ENCODE data around the gene MCUR1. TPM values are rescaled to one million over a fixed set of nuclear protein-coding genes. Genes with fewer than 3 reads are reported as not detected.
"Not testable (repeated sequence)": the region's sequence is repeated elsewhere in the genome, so short reads cannot be mapped to it uniquely, and the experiment has no call there.

Gene MCUR1
- total and polyA plus RNA-seq, 2 experiments from 2014 or later = 13.6 to 28.3 TPM

DNA sequence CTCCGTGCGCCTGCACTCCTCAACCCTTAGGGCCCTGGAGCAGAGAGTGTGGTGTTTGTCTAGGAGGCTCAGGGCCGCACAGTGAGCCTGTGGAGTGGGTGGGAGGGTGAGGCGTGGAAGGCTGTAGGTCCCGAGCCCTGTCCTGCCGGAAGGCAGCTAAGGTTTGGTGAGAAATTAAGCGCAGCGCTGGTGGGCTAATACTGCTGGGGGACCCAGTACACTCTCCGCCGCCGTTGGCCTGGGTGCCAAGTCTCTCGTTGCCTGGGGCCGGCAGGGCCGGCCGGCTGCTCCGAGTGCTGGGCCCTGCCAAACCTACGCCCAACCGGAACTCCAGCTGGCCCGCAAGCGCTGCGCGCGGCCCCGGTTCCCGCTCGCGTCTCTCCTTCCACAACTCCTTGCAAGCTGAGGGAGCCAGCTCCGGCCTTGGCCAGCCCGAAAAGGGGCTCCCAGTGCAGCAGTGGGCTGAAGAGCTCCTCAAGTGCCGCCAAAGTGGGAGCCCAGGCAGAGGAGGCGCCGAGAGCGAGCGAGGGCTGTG is 40.4 kb upstream of the MCUR1 start:
- peaks cover 21% of the 10 kb centered on the region for H3K27me3 ChIP-seq (replicated peaks; ENCODE audit: insufficient read depth)
- H3K9me2 ChIP-seq (ENCODE audit: insufficient read depth) = no peaks in the 10 kb centered on the region
- no peak overlapping the region for H3K27ac ChIP-seq
- H3K4me1 ChIP-seq (ENCODE audit: insufficient read depth) = no peaks in the 10 kb centered on the region
- no peak overlapping the region for H3K9ac ChIP-seq
- in situ Hi-C loops (cut with MboI) = no loop called here
- H3K4me2 ChIP-seq (ENCODE audit: unreplicated experiment) = no peak overlapping the region
- H3F3A ChIP-seq (ENCODE audit: insufficient read depth) = no peaks in the 10 kb centered on the region
- no peak for DNase-seq
- H3K79me2 ChIP-seq (ENCODE audit: insufficient read depth) = no peaks in the 10 kb centered on the region
- H3K36me3 ChIP-seq (ENCODE audit: low read depth) = no peaks in the 10 kb centered on the region
- no peaks in the 10 kb centered on the region for H3K9me3 ChIP-seq (ENCODE audit: low read depth)
- no peak overlapping the region for H3K4me3 ChIP-seq
- TF ChIP-seq EZH2phosphoT487 (IDR thresholded peaks at IDR 0.05; ENCODE audit: insufficient read depth, low read depth) (no peak), EZH2 (IDR thresholded peaks at IDR 0.05; ENCODE audit: insufficient read depth, poor library complexity, severe bottlenecking) (no peak)
- no peak overlapping the region for H2AFZ ChIP-seq
- 82 to 88% methylated on average over 22 to 33 of the region's 34 CpGs for WGBS, 2 experiments (ENCODE audit: low coverage in 1 of 2, low lambda C conversion rate in 2 of 2, missing lambda C conversion rate in 2 of 2)
- H4K20me1 ChIP-seq (ENCODE audit: insufficient read depth) = no peaks in the 10 kb centered on the region

DNA sequence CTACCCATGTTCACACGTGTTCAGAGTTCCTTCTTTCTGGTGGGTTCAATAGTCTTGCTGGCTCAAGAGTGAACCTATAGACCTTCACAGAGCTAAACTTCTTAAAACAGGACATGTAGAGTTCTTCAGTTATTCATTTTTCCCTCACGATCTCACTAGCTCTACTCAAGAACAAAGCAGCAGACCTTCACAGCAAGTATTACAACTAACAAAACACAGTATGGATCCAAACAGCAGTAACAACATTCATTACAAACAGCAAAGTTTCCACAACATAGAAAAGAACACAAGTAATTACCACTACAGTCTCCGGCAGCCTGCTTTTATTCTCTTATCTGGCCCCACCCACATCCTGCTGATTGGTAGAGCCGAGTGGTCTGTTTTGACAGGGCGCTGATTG is 39.5 kb upstream of the MCUR1 start:
- H3K4me2 ChIP-seq (ENCODE audit: unreplicated experiment) = no peak overlapping the region
- WGBS, 2 experiments (ENCODE audit: low coverage in 1 of 2, low lambda C conversion rate in 2 of 2, missing lambda C conversion rate in 2 of 2) = 76 to 82% methylated on average over 5 of the region's 5 CpGs
- H3K9me3 ChIP-seq (ENCODE audit: low read depth) = no peaks in the 10 kb centered on the region
- peaks cover 14% of the 10 kb centered on the region; the same call in 1 of the 2 replicates for H3K27me3 ChIP-seq (replicated peaks; ENCODE audit: insufficient read depth)
- H3K79me2 ChIP-seq (ENCODE audit: insufficient read depth) = no peaks in the 10 kb centered on the region
- H4K20me1 ChIP-seq (ENCODE audit: insufficient read depth) = no peaks in the 10 kb centered on the region
- no peak overlapping the region for H2AFZ ChIP-seq
- H3K4me3 ChIP-seq = no peak overlapping the region
- no peak overlapping the region for H3K9ac ChIP-seq
- H3K9me2 ChIP-seq (ENCODE audit: insufficient read depth) = no peaks in the 10 kb centered on the region
- TF ChIP-seq EZH2 (IDR thresholded peaks at IDR 0.05; ENCODE audit: insufficient read depth, poor library complexity, severe bottlenecking) (no peak), EZH2phosphoT487 (IDR thresholded peaks at IDR 0.05; ENCODE audit: insufficient read depth, low read depth) (no peak)
- DNase-seq = no peak
- in situ Hi-C loops (cut with MboI) = no loop called here
- H3K4me1 ChIP-seq (ENCODE audit: insufficient read depth) = no peaks in the 10 kb centered on the region
- no peaks in the 10 kb centered on the region for H3F3A ChIP-seq (ENCODE audit: insufficient read depth)
- no peak overlapping the region for H3K27ac ChIP-seq
- no peaks in the 10 kb centered on the region for H3K36me3 ChIP-seq (ENCODE audit: low read depth)

DNA sequence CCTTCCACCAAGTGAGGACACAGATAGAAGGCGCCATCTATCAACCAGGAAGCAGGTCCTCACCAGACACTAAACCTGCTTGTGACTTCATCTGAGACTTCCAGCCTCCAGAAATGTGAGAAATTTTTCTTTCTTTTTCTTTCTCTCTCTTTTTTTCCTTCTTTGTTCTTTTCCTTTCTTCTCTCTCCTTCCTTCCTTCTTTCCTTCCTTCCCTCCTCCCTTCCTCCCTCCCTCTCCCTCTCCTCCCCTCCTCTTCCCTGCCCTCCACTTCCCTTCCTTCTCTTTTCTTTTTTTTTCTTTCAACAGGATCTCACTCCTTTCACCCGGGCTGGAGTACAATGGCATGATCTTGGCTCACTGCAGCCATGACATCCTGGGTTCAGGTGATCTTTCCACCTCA is 37.4 kb upstream of the MCUR1 start:
- Histone ChIP-seq H3K36me3 (ENCODE audit: low read depth) (no peaks in the 10 kb centered on the region), H3K27ac (no peak overlapping the region), H4K20me1 (ENCODE audit: insufficient read depth) (no peaks in the 10 kb centered on the region), H3K4me3 (no peak overlapping the region), H3K27me3 (replicated peaks; ENCODE audit: insufficient read depth) (peaks cover 18% of the 10 kb centered on the region), H3K4me2 (ENCODE audit: unreplicated experiment) (no peak overlapping the region), H3K9me3 (ENCODE audit: low read depth) (no peaks in the 10 kb centered on the region), H3K79me2 (ENCODE audit: insufficient read depth) (no peaks in the 10 kb centered on the region), H3F3A (ENCODE audit: insufficient read depth) (no peaks in the 10 kb centered on the region), H3K4me1 (ENCODE audit: insufficient read depth) (no peaks in the 10 kb centered on the region), H2AFZ (no peak overlapping the region), H3K9me2 (ENCODE audit: insufficient read depth) (no peaks in the 10 kb centered on the region), H3K9ac (no peak overlapping the region)
- in situ Hi-C loops (cut with MboI) = no loop called here
- TF ChIP-seq EZH2phosphoT487 (IDR thresholded peaks at IDR 0.05; ENCODE audit: insufficient read depth, low read depth) (no peak), EZH2 (IDR thresholded peaks at IDR 0.05; ENCODE audit: insufficient read depth, poor library complexity, severe bottlenecking) (no peak)
- DNase-seq = no peak
- WGBS, 2 experiments (ENCODE audit: low coverage in 1 of 2, low lambda C conversion rate in 2 of 2, missing lambda C conversion rate in 2 of 2) = 54 to 58% methylated on average over 2 of the region's 2 CpGs

DNA sequence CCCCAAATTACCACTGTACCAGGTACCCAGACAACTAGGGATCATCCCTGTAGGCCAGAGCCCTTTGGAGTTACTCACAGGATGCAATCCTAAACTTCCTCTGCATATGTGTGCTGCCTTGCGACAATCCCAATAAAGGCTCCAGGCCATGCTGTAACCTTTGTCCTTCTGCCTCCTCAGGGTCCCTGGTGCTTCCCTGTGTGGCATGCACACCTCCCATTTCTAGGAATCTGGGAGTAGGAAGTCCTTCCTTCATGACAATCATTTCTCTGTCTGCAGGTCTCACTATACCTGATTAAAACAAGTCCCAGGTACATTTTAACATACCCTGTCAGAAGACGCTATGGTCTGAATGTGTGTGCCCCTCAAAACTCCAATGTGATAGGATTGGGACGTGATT is 37.0 kb upstream of the MCUR1 start:
- Histone ChIP-seq H3K27me3 (replicated peaks; ENCODE audit: insufficient read depth) (peaks cover 16% of the 10 kb centered on the region), H3F3A (ENCODE audit: insufficient read depth) (no peaks in the 10 kb centered on the region), H3K4me1 (ENCODE audit: insufficient read depth) (no peaks in the 10 kb centered on the region), H3K4me2 (ENCODE audit: unreplicated experiment) (no peak overlapping the region), H4K20me1 (ENCODE audit: insufficient read depth) (no peaks in the 10 kb centered on the region), H3K36me3 (ENCODE audit: low read depth) (no peaks in the 10 kb centered on the region), H3K9me2 (ENCODE audit: insufficient read depth) (no peaks in the 10 kb centered on the region), H3K27ac (no peak overlapping the region), H3K79me2 (ENCODE audit: insufficient read depth) (no peaks in the 10 kb centered on the region), H2AFZ (no peak overlapping the region), H3K4me3 (no peak overlapping the region), H3K9ac (no peak overlapping the region), H3K9me3 (ENCODE audit: low read depth) (no peaks in the 10 kb centered on the region)
- no peak for TF ChIP-seq EZH2phosphoT487 (IDR thresholded peaks at IDR 0.05; ENCODE audit: insufficient read depth, low read depth)
- no peak for TF ChIP-seq EZH2 (IDR thresholded peaks at IDR 0.05; ENCODE audit: insufficient read depth, poor library complexity, severe bottlenecking)
- no peak for DNase-seq
- in situ Hi-C loops (cut with MboI) = no loop called here
- WGBS, 2 experiments (ENCODE audit: low coverage in 1 of 2, low lambda C conversion rate in 2 of 2, missing lambda C conversion rate in 2 of 2) = 65 to 67% methylated on average over 3 of the region's 3 CpGs

DNA sequence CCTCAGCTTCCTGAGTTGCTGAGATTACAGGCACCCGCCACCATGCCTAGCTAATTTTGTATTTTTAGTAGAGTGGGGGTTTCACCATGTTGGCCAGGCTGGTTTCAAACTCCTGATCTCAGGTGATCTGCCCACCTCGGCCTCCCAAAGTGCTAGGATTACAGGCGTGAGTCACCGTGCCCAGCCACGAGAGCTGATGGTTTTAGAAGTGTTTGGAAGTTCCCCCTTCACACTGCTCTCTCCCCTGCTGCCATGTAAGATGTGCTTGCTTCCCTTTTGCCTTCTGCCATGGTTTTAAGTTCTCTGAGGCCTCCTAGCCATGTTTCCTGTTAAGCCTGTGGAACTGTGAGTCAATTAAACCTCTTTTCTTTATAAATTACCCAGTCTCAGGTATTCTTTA is 36.3 kb upstream of the MCUR1 start:
- 74 to 76% methylated on average over 5 of the region's 5 CpGs for WGBS, 2 experiments (ENCODE audit: low coverage in 1 of 2, low lambda C conversion rate in 2 of 2, missing lambda C conversion rate in 2 of 2)
- H3K4me2 ChIP-seq (ENCODE audit: unreplicated experiment); DNase-seq; H3K36me3 ChIP-seq (ENCODE audit: low read depth); H3K4me1 ChIP-seq (ENCODE audit: insufficient read depth); H3K4me3 ChIP-seq; H3F3A ChIP-seq (ENCODE audit: insufficient read depth); H3K9ac ChIP-seq; H3K9me2 ChIP-seq (ENCODE audit: insufficient read depth); in situ Hi-C loops (cut with MboI); H3K79me2 ChIP-seq (ENCODE audit: insufficient read depth); H2AFZ ChIP-seq; H4K20me1 ChIP-seq (ENCODE audit: insufficient read depth); H3K9me3 ChIP-seq (ENCODE audit: low read depth); H3K27ac ChIP-seq: not testable (repeated sequence)
- peaks cover 12% of the 10 kb centered on the region; the same call in 1 of the 2 replicates for H3K27me3 ChIP-seq (replicated peaks; ENCODE audit: insufficient read depth)
